Liver (tissue), 9 donors: ENCODE measurements around the gene ADGRA1. TPM values are rescaled to one million over a fixed set of nuclear protein-coding genes. Genes with fewer than 3 reads are reported as not detected.

Experiments
- DNase-seq: peaks from one replicate; pipeline ENCODE4 v3.0.0-alpha.2; 2017; ENCODE audit warnings: low spot score
- H3K27ac ChIP-seq, 2 donors: one replicate each; pipeline ENCODE4 v1.7.0; 2013; ENCODE audit warnings: inconsistent platforms in 2 of 2, low read length in 2 of 2, control low read depth in 1 of 2, low read depth in 1 of 2, mild to moderate bottlenecking in 1 of 2
- H3K27me3 ChIP-seq, 4 donors: one replicate each; pipeline versions ENCODE4 v1.6.1 to v1.7.0; 2013; ENCODE audit warnings: low read length in 3 of 4, inconsistent platforms in 1 of 4, mild to moderate bottlenecking in 1 of 4, moderate library complexity in 1 of 4; ENCODE audit not compliant: control insufficient read depth in 4 of 4, insufficient read depth in 4 of 4
- H3K36me3 ChIP-seq, 4 donors: one replicate each; pipeline versions ENCODE4 v1.6.1 to v1.7.0; 2013; ENCODE audit warnings: low read length in 3 of 4, mild to moderate bottlenecking in 3 of 4, low read depth in 1 of 4, moderate library complexity in 1 of 4; ENCODE audit not compliant: control insufficient read depth in 4 of 4, insufficient read depth in 3 of 4
- H3K4me1 ChIP-seq, 4 donors: one replicate each; pipeline versions ENCODE4 v1.6.1 to v1.7.0; 2013; ENCODE audit warnings: low read length in 3 of 4, mild to moderate bottlenecking in 3 of 4, moderate library complexity in 1 of 4; ENCODE audit not compliant: control insufficient read depth in 4 of 4, insufficient read depth in 4 of 4
- H3K4me3 ChIP-seq, 3 donors: one replicate each; pipeline versions ENCODE4 v1.6.1 to v1.7.0; 2013; ENCODE audit warnings: low read length in 3 of 3, control low read depth in 1 of 3, low read depth in 1 of 3, mild to moderate bottlenecking in 1 of 3
- H3K9ac ChIP-seq, 2 donors: one replicate each; pipeline ENCODE4 v1.7.0; 2013; ENCODE audit warnings: low read length in 2 of 2, mild to moderate bottlenecking in 2 of 2, moderate library complexity in 2 of 2, control low read depth in 1 of 2, low read depth in 1 of 2
- H3K9me3 ChIP-seq, 4 donors: one replicate each; pipeline versions ENCODE4 v1.6.1 to v1.7.0; 2013; ENCODE audit warnings: low read length in 3 of 4; ENCODE audit not compliant: control insufficient read depth in 4 of 4
- ATF3 ChIP-seq: IDR thresholded peaks from 2 replicates; pipeline ENCODE4 v1.6.1; 2016; ENCODE audit warnings: antibody characterized with exemption
- CTCF ChIP-seq: fragments of 150-350 bp; IDR thresholded peaks from 2 replicates; pipeline ENCODE4 v1.5.1; 2017; ENCODE audit warnings: improper control_type of control experiment, low read depth, low read length; ENCODE audit not compliant: missing input control
- FOXA2 ChIP-seq: IDR thresholded peaks from 2 replicates; pipeline ENCODE4 v1.6.1; 2016; ENCODE audit warnings: antibody characterized with exemption
- HNF4A ChIP-seq, 2 donors: conservative IDR thresholded peaks; 2 replicates each; pipeline ENCODE4 v1.6.1; 2016; ENCODE audit warnings: antibody characterized with exemption in 2 of 2, mild to moderate bottlenecking in 2 of 2
- JUND ChIP-seq, 2 donors: IDR thresholded peaks; 2 replicates each; pipeline ENCODE4 v1.6.1; 2016; ENCODE audit warnings: antibody characterized with exemption in 2 of 2
- MAX ChIP-seq: IDR thresholded peaks from 2 replicates; pipeline ENCODE4 v1.6.1; 2016; ENCODE audit warnings: antibody characterized with exemption
- NR2F2 ChIP-seq: IDR thresholded peaks from 2 replicates; pipeline ENCODE4 v1.6.1; 2016; ENCODE audit warnings: antibody characterized with exemption
- RAD21 ChIP-seq, 2 donors: IDR thresholded peaks; 2 replicates each; pipeline ENCODE4 v1.6.1; 2016; ENCODE audit warnings: antibody characterized with exemption in 2 of 2, mild to moderate bottlenecking in 2 of 2
- REST ChIP-seq: IDR thresholded peaks from 2 replicates; pipeline ENCODE4 v1.6.1; 2016; ENCODE audit warnings: antibody characterized with exemption, mild to moderate bottlenecking
- TAF1 ChIP-seq: conservative IDR thresholded peaks from 2 replicates; pipeline ENCODE4 v1.6.1; 2016; ENCODE audit warnings: antibody characterized with exemption, mild to moderate bottlenecking
- YY1 ChIP-seq: IDR thresholded peaks from 2 replicates; pipeline ENCODE4 v1.6.1; 2016; ENCODE audit warnings: antibody characterized with exemption, mild to moderate bottlenecking
- WGBS: extraction: QIAGEN DNeasy Blood & Tissue Kit; methylation state at CpG from one replicate; pipeline ENCODE4 v1.1.7; 2013; 5-methylcytosine and 5-hydroxymethylcytosine counted together
- polyA plus RNA-seq, 2 donors: library from polyadenylated mRNA; stranded (reverse) in 1 of 2; unstranded in 1 of 2; fragments of 200-250 nt in 1 of 2; fragments of >200 nt in 1 of 2; fragmentation: Nextera tagmentation in 1 of 2; extraction: Ambion mirVana in 1 of 2; gene quantifications; one replicate each; pipeline versions ENCODE4 v1.2.1 to v1.2.3, GENCODE V29; 2013 to 2015
- total RNA-seq, 2 donors: library from RNA; depleted of rRNA; stranded (reverse); fragments of >200 nt; gene quantifications; one replicate each; pipeline ENCODE4 v1.2.3, GENCODE V29; 2014
- donor health status: healthy.
- donor health status: healthy.
- donor health status: healthy.
- donor health status: healthy.
- donor health status: healthy.

The ADGRA1 gene
- total and polyA plus RNA-seq, 4 donors, result 0.08 to 0.70 (median 0.12) TPM; not detected in 1

GRCh38 chr10:133166828-133167692 is 79.3 kb downstream of the ADGRA1 start:
- Histone ChIP-seq H3K27ac (no peak overlapping the region), H3K4me3 (no peak overlapping the region), H3K9ac (no peak overlapping the region), H3K9me3 (no peaks in the 10 kb centered on the region), H3K4me1 (peaks cover 0 to 17% (median 14%) of the 10 kb centered on the region in 4 donors), H3K36me3 (peaks cover 0 to 8% (median 0%) of the 10 kb centered on the region in 4 donors), H3K27me3 (no peaks in the 10 kb centered on the region)
- WGBS, result 91% methylated on average over 66 of the region's 66 CpGs
- no peak for DNase-seq
- no peak for TF ChIP-seq MAX
- no peak for TF ChIP-seq HNF4A (conservative IDR thresholded peaks at IDR 0.05)
- no peak for TF ChIP-seq CTCF
- TF ChIP-seq TAF1, result no peak
- no peak for TF ChIP-seq ATF3
- TF ChIP-seq RAD21 (IDR thresholded peaks at IDR 0.05), result no peak
- TF ChIP-seq FOXA2, result no peak
- TF ChIP-seq JUND (IDR thresholded peaks at IDR 0.05), result no peak
- TF ChIP-seq REST, result no peak

- no peak overlapping the region for H3K9ac ChIP-seq
- H3K9me3 ChIP-seq, result no peaks in the 10 kb centered on the region
- peaks cover 0 to 9% (median 0%) of the 10 kb centered on the region in 4 donors for H3K36me3 ChIP-seq
- peaks cover 0 to 11% (median 5%) of the 10 kb centered on the region in 4 donors for H3K4me1 ChIP-seq
- WGBS, result 86% methylated on average over 37 of the region's 37 CpGs
- no peak overlapping the region for H3K4me3 ChIP-seq
- DNase-seq, result no peak
- no peaks in the 10 kb centered on the region for H3K27me3 ChIP-seq
- no peak for TF ChIP-seq FOXA2
- TF ChIP-seq YY1, result no peak
- TF ChIP-seq CTCF, result no peak
- no peak for TF ChIP-seq REST
- TF ChIP-seq NR2F2, result no peak
- no peak for TF ChIP-seq RAD21 (IDR thresholded peaks at IDR 0.05)
- TF ChIP-seq TAF1, result no peak
- H3K27ac ChIP-seq, result no peak overlapping the region
Observed at GRCh38 chr10:133167693-133168616, 80.2 kb downstream of the ADGRA1 start.
